GM12864 (cell line): ENCODE measurements around the gene TBC1D22A.

Source experiments
- DNase-seq: peaks from one replicate; pipeline ENCODE4 v3.0.0-alpha.2; 2011; ENCODE audit warnings: low read depth
- H3K4me3 ChIP-seq: 2 replicates; pipeline ENCODE4 v1.5.1; 2011; ENCODE audit warnings: mild to moderate bottlenecking, low read depth, low read length, control low read depth
- CTCF ChIP-seq: IDR thresholded peaks from 2 replicates; pipeline ENCODE4 v1.5.1; 2011; ENCODE audit warnings: low read depth, mild to moderate bottlenecking, moderate library complexity, low read length, control low read depth, inconsistent platforms; ENCODE audit errors: missing control alignments

The TBC1D22A gene

GRCh38 chr22:47017245-47017644 is 254.8 kb downstream of the TBC1D22A start:
- TF ChIP-seq CTCF = no peak
- H3K4me3 ChIP-seq = no peak overlapping the region
- no peak for DNase-seq

GRCh38 chr22:47018010-47018910 is 255.8 kb downstream of the TBC1D22A start:
- no peak for TF ChIP-seq CTCF
- no peak overlapping the region for H3K4me3 ChIP-seq

GRCh38 chr22:47019012-47019790 is 256.8 kb downstream of the TBC1D22A start:
- TF ChIP-seq CTCF = no peak
- no peak for DNase-seq
- H3K4me3 ChIP-seq = no peak overlapping the region

More at GRCh38 chr22:47018010-47018910, 255.8 kb downstream of the TBC1D22A start:
- DNase-seq = no peak

GRCh38 chr22:47020166-47020565 is 257.7 kb downstream of the TBC1D22A start:
- DNase-seq = no peak
- no peak overlapping the region for H3K4me3 ChIP-seq
- TF ChIP-seq CTCF = no peak

GRCh38 chr22:47021371-47022074 is 259.1 kb downstream of the TBC1D22A start:
- no peak for DNase-seq
- no peak for TF ChIP-seq CTCF
- no peak overlapping the region for H3K4me3 ChIP-seq

- no peak overlapping the region for H3K4me3 ChIP-seq
- no peak for TF ChIP-seq CTCF
- no peak for DNase-seq
Observed at GRCh38 chr22:47022075-47022473, 259.6 kb downstream of the TBC1D22A start.
